ENCODE results near the gene PCBD2.

Gene PCBD2

DNA sequence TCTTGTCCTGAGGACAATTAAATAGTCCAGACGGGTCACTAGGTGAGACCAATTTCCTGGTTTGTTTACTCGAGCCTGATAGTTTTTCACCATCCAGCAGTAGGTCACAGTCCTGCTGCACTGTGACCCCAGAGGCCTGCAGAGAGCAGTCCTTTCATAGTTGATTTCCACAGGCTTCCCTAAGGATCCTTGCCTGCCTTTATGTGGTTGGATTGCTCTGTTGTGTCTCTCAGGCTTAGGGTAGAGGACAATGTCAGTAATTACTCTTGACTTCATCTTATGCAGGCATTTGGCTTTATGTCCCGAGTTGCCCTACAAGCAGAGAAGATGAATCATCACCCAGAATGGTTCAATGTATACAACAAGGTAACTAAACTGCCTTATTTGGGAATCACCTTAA is 53.8 kb downstream of the PCBD2 start:
- TF ChIP-seq, protein P1, sequence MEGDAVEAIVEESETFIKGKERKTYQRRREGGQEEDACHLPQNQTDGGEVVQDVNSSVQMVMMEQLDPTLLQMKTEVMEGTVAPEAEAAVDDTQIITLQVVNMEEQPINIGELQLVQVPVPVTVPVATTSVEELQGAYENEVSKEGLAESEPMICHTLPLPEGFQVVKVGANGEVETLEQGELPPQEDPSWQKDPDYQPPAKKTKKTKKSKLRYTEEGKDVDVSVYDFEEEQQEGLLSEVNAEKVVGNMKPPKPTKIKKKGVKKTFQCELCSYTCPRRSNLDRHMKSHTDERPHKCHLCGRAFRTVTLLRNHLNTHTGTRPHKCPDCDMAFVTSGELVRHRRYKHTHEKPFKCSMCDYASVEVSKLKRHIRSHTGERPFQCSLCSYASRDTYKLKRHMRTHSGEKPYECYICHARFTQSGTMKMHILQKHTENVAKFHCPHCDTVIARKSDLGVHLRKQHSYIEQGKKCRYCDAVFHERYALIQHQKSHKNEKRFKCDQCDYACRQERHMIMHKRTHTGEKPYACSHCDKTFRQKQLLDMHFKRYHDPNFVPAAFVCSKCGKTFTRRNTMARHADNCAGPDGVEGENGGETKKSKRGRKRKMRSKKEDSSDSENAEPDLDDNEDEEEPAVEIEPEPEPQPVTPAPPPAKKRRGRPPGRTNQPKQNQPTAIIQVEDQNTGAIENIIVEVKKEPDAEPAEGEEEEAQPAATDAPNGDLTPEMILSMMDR (IDR thresholded peaks at IDR 0.05; ENCODE audit: low read length) = no peak
- no peak overlapping the region for H3K9ac ChIP-seq (ENCODE audit: low read length)
- H3K36me3 ChIP-seq (ENCODE audit: insufficient read depth, low read length) = peaks cover 5% of the 10 kb centered on the region
- H3K27ac ChIP-seq (ENCODE audit: low read depth, low read length, poor library complexity, severe bottlenecking) = peak overlapping the region; percentile 25
- no peak overlapping the region for H2AFZ ChIP-seq (ENCODE audit: low read length)
- H4K20me1 ChIP-seq (ENCODE audit: insufficient read depth, low read length) = no peaks in the 10 kb centered on the region
- H3K4me2 ChIP-seq (ENCODE audit: low read length) = no peak overlapping the region
- no peak overlapping the region for H3K4me3 ChIP-seq (ENCODE audit: low read depth, low read length, poor library complexity, severe bottlenecking)
- H3K9me2 ChIP-seq (ENCODE audit: low read depth, low read length) = no peaks in the 10 kb centered on the region
- H3K79me2 ChIP-seq (ENCODE audit: insufficient read depth, low read length) = no peaks in the 10 kb centered on the region
- H3K27me3 ChIP-seq (ENCODE audit: insufficient read depth, low read length) = no peaks in the 10 kb centered on the region
- H3K4me1 ChIP-seq (ENCODE audit: insufficient read depth, low read length, severe bottlenecking) = peaks cover 17% of the 10 kb centered on the region
- H3F3A ChIP-seq (ENCODE audit: insufficient read depth, low read length) = no peaks in the 10 kb centered on the region; the same call in 1 of the 2 replicates
- no peaks in the 10 kb centered on the region for H3K9me3 ChIP-seq (ENCODE audit: low read length)

DNA sequence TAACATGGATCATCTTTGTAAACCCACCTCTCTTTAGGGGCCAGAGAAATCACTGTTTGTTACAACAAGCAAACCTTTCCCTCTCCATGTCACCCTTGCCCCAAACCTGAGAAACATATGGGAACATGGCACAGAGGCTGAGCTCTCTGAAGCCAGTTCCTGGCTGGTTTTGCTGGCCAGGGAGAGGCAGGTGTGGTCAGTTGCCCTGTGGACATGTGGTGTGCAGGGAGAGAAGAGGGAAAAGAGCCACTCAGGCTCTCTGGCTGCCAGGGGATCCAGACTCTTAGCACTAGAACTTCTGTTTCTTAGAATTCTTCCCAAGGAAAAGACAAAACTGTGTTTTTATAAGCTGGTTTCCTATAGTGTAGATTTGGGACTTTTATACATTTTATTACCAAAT is 58.2 kb downstream of the PCBD2 start:
- no peaks in the 10 kb centered on the region for H3K27me3 ChIP-seq (ENCODE audit: insufficient read depth, low read length)
- H3F3A ChIP-seq (ENCODE audit: insufficient read depth, low read length) = no peaks in the 10 kb centered on the region; the same call in 1 of the 2 replicates
- H4K20me1 ChIP-seq (ENCODE audit: insufficient read depth, low read length) = no peaks in the 10 kb centered on the region
- TF ChIP-seq EZH2 (IDR thresholded peaks at IDR 0.05; ENCODE audit: borderline replicate concordance, low read length) = no peak
- TF ChIP-seq, protein P1 (IDR thresholded peaks at IDR 0.05; ENCODE audit: low read length) = no peak
- no peaks in the 10 kb centered on the region; the same call in none of the 2 replicates for H3K36me3 ChIP-seq (ENCODE audit: insufficient read depth, low read length)
- no peak overlapping the region for H3K4me3 ChIP-seq (ENCODE audit: low read depth, low read length, poor library complexity, severe bottlenecking)
- H3K79me2 ChIP-seq (ENCODE audit: insufficient read depth, low read length) = no peaks in the 10 kb centered on the region
- no peak overlapping the region for H3K4me2 ChIP-seq (ENCODE audit: low read length)
- H3K9me3 ChIP-seq (ENCODE audit: low read length) = no peaks in the 10 kb centered on the region
- H3K9me2 ChIP-seq (ENCODE audit: low read depth, low read length) = no peaks in the 10 kb centered on the region
- H3K4me1 ChIP-seq (ENCODE audit: insufficient read depth, low read length, severe bottlenecking) = peaks cover 24% of the 10 kb centered on the region
- H2AFZ ChIP-seq (ENCODE audit: low read length) = no peak overlapping the region
- H3K9ac ChIP-seq (ENCODE audit: low read length) = no peak overlapping the region
- no peak overlapping the region for H3K27ac ChIP-seq (ENCODE audit: low read depth, low read length, poor library complexity, severe bottlenecking)

DNA sequence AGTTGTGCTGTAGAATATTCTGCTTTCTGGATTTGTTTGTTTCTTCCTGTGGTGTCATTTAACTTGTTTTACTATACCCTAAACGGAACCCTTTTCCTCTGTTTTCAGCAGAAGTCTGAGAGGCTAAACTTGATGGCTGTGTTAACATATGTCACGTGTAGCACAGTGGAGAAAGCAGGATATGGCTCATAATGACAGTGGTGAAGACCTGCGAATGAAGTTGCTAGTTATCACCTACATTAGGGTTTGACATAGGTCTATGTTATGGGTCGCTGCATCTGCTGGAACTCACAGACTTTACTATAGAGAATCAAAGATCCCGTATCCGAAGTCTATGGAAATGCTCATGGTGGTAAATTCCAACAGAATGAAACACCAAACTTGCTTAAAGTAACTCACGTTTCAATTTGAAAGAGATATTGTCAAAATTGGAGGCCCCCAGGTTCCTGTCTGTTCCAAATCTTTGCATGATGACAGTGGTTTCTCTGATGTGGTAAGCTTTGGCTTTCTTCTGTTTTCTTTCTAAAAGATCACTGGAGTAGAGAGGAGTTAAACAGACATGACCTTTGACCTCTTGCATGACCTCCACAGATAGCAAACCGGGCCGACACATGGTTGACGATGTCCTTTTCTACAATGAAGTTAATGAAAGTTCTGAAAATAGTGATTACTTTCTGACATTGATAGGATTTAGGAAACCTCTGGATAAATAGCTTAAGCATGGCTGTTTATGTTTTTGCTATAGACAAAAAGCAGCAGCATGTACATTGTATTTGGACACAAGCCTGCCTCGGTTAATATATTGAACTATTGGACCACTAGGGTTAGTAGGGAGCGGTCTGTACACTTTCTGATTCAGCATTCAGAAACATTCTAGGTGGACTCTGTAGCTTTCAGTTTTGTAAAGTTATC is 59.7 kb downstream of the PCBD2 start:
- no peaks in the 10 kb centered on the region; the same call in none of the 2 replicates for H3K36me3 ChIP-seq (ENCODE audit: insufficient read depth, low read length)
- no peak overlapping the region for H3K4me2 ChIP-seq (ENCODE audit: low read length)
- H3K27me3 ChIP-seq (ENCODE audit: insufficient read depth, low read length) = no peaks in the 10 kb centered on the region
- no peaks in the 10 kb centered on the region for H3K9me2 ChIP-seq (ENCODE audit: low read depth, low read length)
- H3K27ac ChIP-seq (ENCODE audit: low read depth, low read length, poor library complexity, severe bottlenecking) = peak overlapping the region; percentile 7
- H4K20me1 ChIP-seq (ENCODE audit: insufficient read depth, low read length) = no peaks in the 10 kb centered on the region
- H3K9ac ChIP-seq (ENCODE audit: low read length) = no peak overlapping the region
- no peak overlapping the region for H2AFZ ChIP-seq (ENCODE audit: low read length)
- TF ChIP-seq EZH2 (IDR thresholded peaks at IDR 0.05; ENCODE audit: borderline replicate concordance, low read length) = no peak
- TF ChIP-seq, protein P1 (IDR thresholded peaks at IDR 0.05; ENCODE audit: low read length) = no peak
- no peaks in the 10 kb centered on the region for H3F3A ChIP-seq (ENCODE audit: insufficient read depth, low read length)
- H3K9me3 ChIP-seq (ENCODE audit: low read length) = no peaks in the 10 kb centered on the region
- no peak overlapping the region for H3K4me3 ChIP-seq (ENCODE audit: low read depth, low read length, poor library complexity, severe bottlenecking)
- H3K79me2 ChIP-seq (ENCODE audit: insufficient read depth, low read length) = no peaks in the 10 kb centered on the region
- H3K4me1 ChIP-seq (ENCODE audit: insufficient read depth, low read length, severe bottlenecking) = peaks cover 17% of the 10 kb centered on the region
